ENCODE data around the gene IL17A. TPM values are rescaled to one million over a fixed set of nuclear protein-coding genes. Genes with fewer than 3 reads are reported as not detected.
A peak's percentile ranks its signal among the peaks of the same experiment; 100 is the strongest.

Gene IL17A
- total RNA-seq, 2 donors from 2014 or later, result not detected

GRCh38 chr6:52233005-52233404, 46.8 kb downstream of the IL17A start:
- TF ChIP-seq POLR2A (IDR thresholded peaks at IDR 0.05) (no peak), CTCF (IDR thresholded peaks at IDR 0.05) (no peak)
- Histone ChIP-seq H3K9me3 (no peaks in the 10 kb centered on the region), H3K4me3 (no peak overlapping the region), H3K36me3 (replicated peaks in 1 of 2; ENCODE audit: insufficient read depth in 1 of 2, low read depth in 2 of 2) (no peaks in the 10 kb centered on the region), H3K4me1 (peaks cover 8% of the 10 kb centered on the region), H3K27me3 (no peaks in the 10 kb centered on the region), H3K27ac (no peak overlapping the region)
- WGBS, 2 donors, result 49 to 52% methylated on average over 4 of the region's 4 CpGs
- ATAC-seq (no peak), DNase-seq (no peak)
- intact Hi-C loops (cut with DNase I), result no loop called here

GRCh38 chr6:52233975-52234823, 48.0 kb downstream of the IL17A start:
- H3K27me3 ChIP-seq, result no peaks in the 10 kb centered on the region
- TF ChIP-seq POLR2A (IDR thresholded peaks at IDR 0.05) (no peak), CTCF (IDR thresholded peaks at IDR 0.05) (peak in 6 of 7 experiments; percentile 34 to 65 (median 60))
- no peaks in the 10 kb centered on the region for H3K36me3 ChIP-seq (replicated peaks in 1 of 2; ENCODE audit: insufficient read depth in 1 of 2, low read depth in 2 of 2)
- intact Hi-C loops (cut with DNase I), result no loop called here
- DNase-seq (peak; percentile 44 to 53 (median 52)), ATAC-seq (peak; percentile 90)
- peaks cover 8% of the 10 kb centered on the region for H3K4me1 ChIP-seq
- H3K4me3 ChIP-seq, result no peak overlapping the region
- 25 to 30% methylated on average over 15 of the region's 15 CpGs for WGBS, 2 donors
- H3K9me3 ChIP-seq, result no peaks in the 10 kb centered on the region
- H3K27ac ChIP-seq, result no peak overlapping the region

MicroRNA genes within 50 kb of the gene (microRNA counts, 767-probe panel; counts per million panel counts)
- microRNA hsa-miR-133b (0 to 736 counts per million in 2 donors), microRNA hsa-miR-206 (0 to 736 counts per million in 2 donors)

Small RNA genes within 50 kb of the gene (microRNA-seq; reads per million reads assigned to microRNA genes)
- gene MIR133B (ENCODE audit: borderline number of aligned reads in 2 of 2, borderline replicate concordance in 2 of 2) (0 reads per million in 2 donors), gene MIR206 (ENCODE audit: borderline number of aligned reads in 2 of 2, borderline replicate concordance in 2 of 2) (10.2 to 10.8 reads per million in 2 donors)

Small RNA genes within 50 kb of the gene (small RNA-seq; reads per million reads assigned to genes)
- not detected for gene MIR133B
- gene MIR206, result not detected

Other genes starting within 250 kb of the IL17A start
- gene PKHD1, start 98.8 kb upstream of the IL17A start, total RNA-seq, result 10 to 100 TPM; 33.3 to 53.4 TPM
- gene IL17F, start 58.1 kb downstream of the IL17A start, total RNA-seq, result not detected
- 10 to 100 TPM; 15.6 to 21.4 TPM for gene MCM3, start 98.4 kb downstream of the IL17A start, total RNA-seq
- gene PAQR8, start 175.8 kb downstream of the IL17A start, total RNA-seq, result 1 to 10 TPM; 4.0 to 4.9 TPM
- 10 to 100 TPM; 11.5 to 17.4 TPM for gene EFHC1, start 234.0 kb downstream of the IL17A start, total RNA-seq